HG03135 (cell line): ENCODE data around the gene DKK2.

ENCODE experiments used
- ATAC-seq: cut with Tn5 transposase; IDR thresholded peaks from one replicate; pipeline ENCODE4 v1.9.1; 2021; ENCODE audit warnings: mild to moderate bottlenecking, moderate library complexity; ENCODE audit not compliant: unreplicated experiment

The DKK2 gene

GRCh38 chr4:107035819-107036583 lies at the start of gene DKK2:
DKK2 (minus strand) TSS chr4:107036313; CDS start chr4:107035591, 722 bp downstream.
- no peak for ATAC-seq

- no peak for ATAC-seq
Observed at GRCh38 chr4:107077192-107077591, 41.1 kb upstream of the DKK2 start.

GRCh38 chr4:107072836-107073736 lies 37.0 kb upstream of the DKK2 start:
- no peak for ATAC-seq

DNA sequence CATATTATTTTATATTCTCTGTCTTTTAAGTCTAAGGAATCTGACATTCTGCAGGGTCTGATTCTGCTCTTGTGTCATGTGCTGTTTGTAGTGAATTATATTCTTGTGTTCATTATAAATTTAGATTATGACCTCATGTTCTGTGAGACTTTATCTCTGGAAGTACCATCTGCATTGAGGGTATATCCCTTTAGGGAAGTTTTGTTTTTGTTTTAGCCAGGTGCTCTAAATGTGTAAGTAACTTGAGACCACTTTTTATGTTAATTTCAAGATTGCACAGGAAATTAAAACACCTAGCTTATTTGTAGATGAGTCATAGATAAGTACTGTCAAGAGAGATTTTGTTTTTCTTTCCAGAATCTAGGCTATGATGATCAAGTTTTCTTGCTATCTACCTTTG lies 35.0 kb upstream of the DKK2 start:
- no peak for ATAC-seq

DNA sequence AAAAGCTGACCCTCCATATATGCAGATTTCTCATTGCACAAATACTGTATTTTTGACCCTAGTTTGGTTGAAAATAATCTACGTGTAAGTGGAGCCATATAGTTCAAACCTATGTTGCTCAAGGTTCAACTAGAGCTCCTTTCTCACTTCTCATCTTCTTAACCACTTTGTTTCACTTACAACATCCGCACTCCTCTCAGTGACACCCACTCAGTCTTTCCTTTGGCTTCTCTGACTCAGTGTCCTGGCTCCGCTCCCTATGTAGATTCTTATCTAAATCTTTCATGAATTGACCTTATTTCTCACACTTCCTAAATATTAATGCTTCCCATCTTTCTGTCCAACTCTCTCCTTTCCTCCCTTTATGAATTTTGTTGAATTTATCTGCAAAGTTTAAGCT lies 32.9 kb upstream of the DKK2 start:
- ATAC-seq, result no peak

GRCh38 chr4:107068116-107068515 lies 32.0 kb upstream of the DKK2 start:
- ATAC-seq, result no peak

DNA sequence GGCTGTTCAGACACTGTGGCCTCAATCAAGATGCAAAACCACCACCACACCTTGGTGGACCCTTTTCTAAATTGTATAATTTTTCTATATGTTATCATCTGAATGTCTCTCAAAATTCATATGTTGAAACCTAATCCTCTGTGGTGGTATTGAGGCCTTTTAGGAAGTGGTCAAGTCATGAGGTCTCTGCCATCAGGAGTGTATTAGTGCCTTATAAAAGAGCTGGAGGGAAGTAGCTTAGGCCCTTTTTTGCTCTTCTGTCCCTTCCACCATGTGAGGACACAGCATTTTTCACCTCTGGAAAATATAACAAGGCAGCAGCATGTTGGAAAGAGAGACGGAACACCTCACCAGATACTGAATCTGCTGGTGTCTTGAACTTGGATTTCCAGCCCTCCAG lies 30.5 kb upstream of the DKK2 start:
- ATAC-seq, result no peak

DNA sequence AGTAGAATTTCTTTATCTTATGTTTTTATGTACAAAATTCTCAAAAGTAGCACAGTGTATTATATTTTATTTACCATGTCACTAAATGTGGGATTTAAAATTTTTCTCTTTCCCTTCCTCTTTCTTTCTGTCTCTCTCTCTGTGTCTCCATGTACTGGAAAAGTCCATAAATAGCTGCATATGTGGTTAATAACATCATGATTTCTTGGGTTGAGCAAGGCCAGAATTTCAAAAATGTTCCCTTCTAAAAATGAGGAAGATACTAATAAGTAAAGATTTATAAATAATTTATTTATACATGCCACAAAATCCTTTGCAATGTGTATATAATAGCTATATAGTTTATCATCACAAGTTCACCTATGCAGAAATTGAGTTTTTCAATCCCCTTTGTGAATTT lies 29.1 kb upstream of the DKK2 start:
- no peak for ATAC-seq

GRCh38 chr4:107060388-107060787 lies 24.3 kb upstream of the DKK2 start:
- no peak for ATAC-seq

- ATAC-seq, result no peak
Observed at GRCh38 chr4:107058828-107059227, 22.7 kb upstream of the DKK2 start.

DNA sequence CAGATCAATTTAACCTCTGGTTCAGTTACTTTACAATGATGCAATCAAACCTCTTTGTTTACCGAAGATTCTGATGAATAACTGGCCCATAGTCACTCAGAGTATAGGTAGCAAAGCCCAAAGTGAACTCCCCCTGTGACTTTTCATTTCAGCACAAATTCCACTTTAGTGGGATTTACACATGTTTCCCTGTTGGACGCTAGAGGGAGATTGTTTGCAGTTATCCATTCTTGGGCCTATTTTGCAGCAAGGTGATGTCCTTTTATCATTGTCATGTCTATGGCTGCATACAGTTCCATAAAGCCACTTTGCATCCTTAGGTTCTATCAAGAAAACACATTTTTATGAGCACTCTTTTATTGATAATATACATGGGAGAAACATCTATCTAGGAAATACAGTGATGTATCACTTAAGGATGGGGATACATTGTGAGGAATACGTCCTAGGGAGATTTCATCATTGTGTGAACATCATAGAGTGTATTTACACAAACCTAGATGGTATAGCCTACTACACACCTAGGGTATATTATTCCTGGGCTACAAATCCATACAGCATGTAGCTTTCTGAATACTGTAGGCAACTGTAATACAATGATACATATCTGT lies 14.5 kb upstream of the DKK2 start:
- no peak for ATAC-seq

DNA sequence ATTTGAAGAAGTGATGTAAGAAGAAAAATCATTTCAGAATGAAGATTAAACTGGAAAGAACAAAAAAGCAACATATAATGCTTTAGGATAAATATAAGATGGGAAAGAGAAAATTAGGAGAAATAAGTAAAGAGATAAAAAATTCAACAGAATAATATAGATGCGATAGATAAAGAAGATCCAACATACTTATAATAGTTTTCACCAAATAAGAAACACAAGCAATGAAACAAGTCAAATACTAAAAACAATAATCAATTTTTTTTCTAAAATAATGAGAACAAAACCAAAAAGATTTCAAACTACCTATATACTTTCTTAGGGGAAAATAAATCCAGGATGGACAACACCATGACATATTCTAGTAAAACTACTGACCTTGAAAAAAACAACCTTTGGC lies 10.1 kb upstream of the DKK2 start:
- no peak for ATAC-seq

DNA sequence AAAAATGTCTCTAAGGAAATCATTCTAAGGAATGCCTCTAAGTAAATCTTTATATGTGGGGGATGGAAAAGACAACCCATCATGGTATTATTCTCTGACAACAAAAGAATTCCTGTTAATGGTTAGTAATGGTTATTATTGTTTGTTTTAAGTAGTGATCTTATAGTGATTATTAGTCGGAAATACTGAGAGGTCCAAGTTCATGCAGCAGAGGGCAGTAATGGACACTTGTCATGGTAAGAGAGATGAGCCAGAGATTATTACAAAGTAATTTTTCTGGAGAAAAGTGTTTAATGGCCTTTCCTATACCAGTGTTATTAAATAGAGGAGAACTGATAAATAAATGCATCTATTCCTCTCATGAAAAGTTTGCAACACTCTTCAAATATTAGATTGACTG lies 8.1 kb upstream of the DKK2 start:
- ATAC-seq, result no peak

GRCh38 chr4:107037199-107037584 lies 1.1 kb upstream of the DKK2 start:
- ATAC-seq, result no peak

DNA sequence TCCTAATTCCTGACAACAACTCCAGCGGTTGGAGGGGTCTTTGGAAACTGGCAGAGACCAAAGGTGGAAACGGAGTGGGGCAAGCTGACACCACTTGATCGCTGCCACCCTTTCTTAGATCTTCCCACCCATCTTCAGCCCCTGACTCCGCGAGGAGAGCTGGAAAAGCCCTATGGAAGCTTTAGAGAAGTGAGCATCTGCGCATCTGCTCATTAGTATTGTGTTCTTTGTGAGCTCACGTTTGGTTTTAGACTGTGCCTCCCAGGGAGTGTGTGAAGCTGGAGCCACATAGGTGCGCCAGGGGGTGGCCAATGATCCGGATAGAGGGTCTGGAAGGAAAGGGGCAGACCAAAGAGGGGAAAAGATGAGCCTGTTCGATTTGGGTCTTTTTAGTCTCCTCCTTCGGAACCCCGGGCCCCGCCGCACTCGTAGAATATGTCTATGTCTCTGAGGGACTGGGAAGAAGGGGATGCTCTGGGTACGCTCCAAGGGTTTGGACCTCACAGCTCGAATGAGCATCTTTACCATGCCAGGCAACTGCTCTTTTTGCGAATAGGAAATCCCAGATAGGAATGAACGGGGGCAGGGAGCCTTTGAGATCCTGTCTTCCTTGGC lies 578 bp upstream of the DKK2 start:
- ATAC-seq, result no peak

DNA sequence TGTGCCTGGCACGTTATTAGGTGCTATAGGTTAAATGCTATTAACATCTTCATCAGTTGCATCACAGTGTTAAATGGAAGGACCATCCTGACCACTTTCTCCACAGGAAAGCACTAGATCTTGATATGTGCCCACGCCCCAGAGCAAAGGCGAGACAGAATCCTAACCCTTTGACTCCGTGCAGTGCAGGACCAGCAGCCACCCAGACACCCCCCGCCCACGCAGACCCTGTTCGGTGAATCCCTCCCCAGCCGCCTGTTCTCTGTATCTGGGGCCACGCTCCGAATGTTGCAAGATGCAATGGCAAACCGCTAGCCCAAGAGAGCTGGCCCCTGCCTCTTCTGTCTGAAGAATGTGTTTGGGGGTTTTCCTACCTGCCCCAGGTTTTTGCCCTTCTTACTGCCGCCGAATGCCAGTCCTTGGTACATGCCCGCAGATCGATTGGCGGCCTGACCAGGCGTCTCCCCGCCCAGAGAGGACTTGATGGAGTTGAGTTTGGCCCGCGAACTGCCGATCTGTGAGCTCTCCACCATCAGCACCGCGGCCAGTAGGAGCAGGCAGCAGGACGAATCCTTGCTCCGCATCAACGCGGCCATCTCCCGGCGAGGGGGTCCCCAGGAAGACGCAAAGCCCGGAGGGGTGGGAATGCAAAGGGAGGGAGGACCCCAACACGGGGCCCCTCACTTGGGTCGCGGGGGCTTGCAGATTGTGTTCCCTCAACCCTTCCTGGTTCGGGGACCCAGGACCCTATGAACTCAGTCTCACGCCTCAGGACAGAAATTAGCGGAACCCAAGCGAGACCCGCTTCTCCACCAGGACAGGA lies 906 bp downstream of the DKK2 start:
- no peak for ATAC-seq

DNA sequence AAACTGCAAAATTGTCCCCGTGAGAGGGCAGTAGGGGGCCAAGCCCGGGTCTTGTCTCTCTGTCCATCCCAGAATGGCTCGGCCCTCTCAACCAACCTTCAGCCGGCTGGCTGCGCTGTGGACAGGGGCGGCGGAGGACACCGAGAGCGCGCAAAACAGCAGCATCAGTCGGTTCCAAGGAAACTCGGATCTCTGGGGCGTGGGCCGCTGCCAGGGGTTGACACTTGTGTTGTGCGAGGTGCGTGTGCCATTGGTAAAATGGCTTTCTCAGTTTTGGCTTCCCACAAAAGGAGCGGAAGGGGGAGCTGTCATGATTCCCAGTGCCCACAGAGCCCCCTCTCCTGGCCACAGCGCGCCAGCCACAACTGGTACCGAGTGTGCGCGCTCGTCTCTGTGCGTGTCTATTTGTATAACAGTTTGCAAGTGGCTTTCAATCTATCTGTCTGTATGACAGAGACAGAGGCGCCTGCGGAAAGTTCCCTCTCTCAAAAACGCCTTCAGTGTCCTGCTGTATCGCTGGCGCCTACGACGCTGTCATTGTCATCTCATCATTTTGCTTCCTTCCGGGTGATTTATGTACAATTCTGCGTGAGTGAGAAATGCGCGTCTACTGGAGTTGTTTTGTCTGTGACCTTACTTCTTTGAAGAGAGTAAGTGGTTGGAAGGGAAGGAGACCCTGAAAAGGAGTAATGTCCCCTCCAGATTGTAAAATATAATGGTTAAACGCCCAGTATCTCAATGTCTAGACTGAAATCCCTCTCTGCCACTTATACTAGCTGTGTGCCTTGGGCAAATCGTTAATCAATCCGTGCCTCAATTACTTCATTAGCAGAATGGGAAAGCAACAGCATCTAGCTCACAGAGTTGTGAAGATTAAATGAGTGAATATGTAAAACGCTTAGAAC lies 1.8 kb downstream of the DKK2 start:
- ATAC-seq, result no peak

- no peak for ATAC-seq
Observed at GRCh38 chr4:107027379-107027778, 8.7 kb downstream of the DKK2 start.

DNA sequence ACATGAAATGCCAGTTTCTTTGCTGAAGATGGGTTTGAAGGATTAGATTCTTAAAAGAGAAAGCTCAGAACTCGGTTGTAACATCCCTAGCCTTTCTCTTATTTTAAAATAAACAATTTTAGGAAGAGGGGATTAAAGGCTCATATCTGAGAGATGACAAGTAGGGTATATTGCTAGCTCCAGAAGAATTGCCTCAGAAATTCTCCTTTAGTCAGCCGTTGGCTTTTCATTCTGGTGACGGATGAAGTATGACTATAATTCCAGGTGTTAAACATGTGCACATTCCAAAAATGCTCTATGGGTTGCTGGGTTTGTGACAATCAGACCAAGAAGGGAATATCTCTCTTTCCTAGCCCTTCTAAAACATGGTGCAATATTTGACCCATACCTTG lies 17.8 kb downstream of the DKK2 start:
- no peak for ATAC-seq
